Tibial artery (tissue), 4 donors: ENCODE measurements around the gene WFDC1.
A peak's percentile ranks its signal among the peaks of the same experiment; 100 is the strongest.

Source experiments
- DNase-seq, 2 donors: peaks; one replicate each; pipeline ENCODE4 v3.0.0-alpha.2; 2019
- H3K27ac ChIP-seq, 2 donors: fragments of 200-600 bp; sonication (generic) in 1 of 2; 1 replicate in 1 of 2; 2 replicates in 1 of 2; pipeline ENCODE4 v1.5.1; 2018 to 2019; ENCODE audit warnings: mild to moderate bottlenecking in 1 of 2
- H3K27me3 ChIP-seq, 2 donors: fragments of 200-600 bp; sonication (generic) in 1 of 2; one replicate each; pipeline versions ENCODE4 v1.5.1 to v1.6.0; 2016 to 2019
- H3K36me3 ChIP-seq, 3 donors: fragments of 200-600 bp; sonication (generic) in 2 of 3; one replicate each; pipeline ENCODE4 v1.5.1; 2016 to 2019; ENCODE audit warnings: mild to moderate bottlenecking in 2 of 3
- H3K4me1 ChIP-seq, 4 donors: fragments of 200-600 bp; sonication (generic) in 2 of 4; 1 replicate in 3 of 4; 2 replicates in 1 of 4; pipeline ENCODE4 v1.5.1; 2016 to 2019
- H3K4me3 ChIP-seq, 2 donors: fragments of 200-600 bp; sonication (generic) in 1 of 2; 1 replicate in 1 of 2; 2 replicates in 1 of 2; pipeline ENCODE4 v1.5.1; 2018 to 2019; ENCODE audit warnings: mild to moderate bottlenecking in 2 of 2
- H3K9me3 ChIP-seq, 3 donors: fragments of 200-600 bp; sonication (generic) in 1 of 3; one replicate each; pipeline ENCODE4 v1.5.1; 2016 to 2019
- CTCF ChIP-seq, 2 experiments: fragments of 200-600 bp in 1 of 2; fragments of 450-650 bp in 1 of 2; IDR thresholded peaks; one replicate each; pipeline ENCODE4 v1.5.1; 2017 to 2019; ENCODE audit warnings: antibody characterized with exemption in 2 of 2, mild to moderate bottlenecking in 1 of 2, moderate library complexity in 1 of 2
- intact Hi-C: fragments of 100-400 bp; cut with DNase I; formaldehyde crosslinking; loops from one replicate; pipeline ENCODE4 v1.15.0; 2023; ENCODE audit warnings: low total_unique reads

WFDC1 gene

GRCh38 chr16:84307209-84307954 is 12.7 kb downstream of the WFDC1 start:
- H3K27ac ChIP-seq, result peak overlapping the region in 1 of 2 donors; percentile 21
- H3K36me3 ChIP-seq, result no peaks in the 10 kb centered on the region
- intact Hi-C loops, result no loop called here
- peaks cover 0 to 57% (median 29%) of the 10 kb centered on the region in 4 donors for H3K4me1 ChIP-seq
- no peaks in the 10 kb centered on the region for H3K27me3 ChIP-seq
- TF ChIP-seq CTCF (IDR thresholded peaks at IDR 0.05), result no peak
- H3K9me3 ChIP-seq, result no peaks in the 10 kb centered on the region
- DNase-seq, result no peak
- no peak overlapping the region for H3K4me3 ChIP-seq

GRCh38 chr16:84308120-84308519 is 13.4 kb downstream of the WFDC1 start:
- DNase-seq, result peak; percentile 57 to 87
- Histone ChIP-seq H3K27me3 (no peaks in the 10 kb centered on the region), H3K4me1 (peaks cover 0 to 60% (median 26%) of the 10 kb centered on the region in 4 donors), H3K27ac (peak overlapping the region in 1 of 2 donors; percentile 21), H3K9me3 (no peaks in the 10 kb centered on the region), H3K4me3 (no peak overlapping the region), H3K36me3 (no peaks in the 10 kb centered on the region)
- intact Hi-C loops, result no loop called here
- TF ChIP-seq CTCF (IDR thresholded peaks at IDR 0.05), result peak; percentile 76 to 80

- Histone ChIP-seq H3K27me3 (no peaks in the 10 kb centered on the region), H3K9me3 (no peaks in the 10 kb centered on the region), H3K36me3 (no peaks in the 10 kb centered on the region), H3K4me3 (no peak overlapping the region), H3K4me1 (peaks cover 0 to 45% (median 15%) of the 10 kb centered on the region in 4 donors), H3K27ac (no peak overlapping the region)
- no peak for TF ChIP-seq CTCF (IDR thresholded peaks at IDR 0.05)
- DNase-seq, result no peak
- intact Hi-C loops, result loop anchor here (2.0 to 10.0 kb wide), 2 partner anchors 36 to 126 kb away; partner anchors contain the start of gene TAF1C
Observed at GRCh38 chr16:84310642-84311041, 16.0 kb downstream of the WFDC1 start.

GRCh38 chr16:84312783-84313382 is 18.2 kb downstream of the WFDC1 start:
- peaks cover 0 to 30% (median 10%) of the 10 kb centered on the region in 4 donors for H3K4me1 ChIP-seq
- H3K27ac ChIP-seq, result peak overlapping the region in 1 of 2 donors; percentile 25
- intact Hi-C loops, result loop anchor here (10.0 kb wide), 1 partner anchor 128 kb away; the partner anchor contains the start of gene TAF1C
- peak overlapping the region; percentile 32 to 33 for H3K4me3 ChIP-seq
- H3K27me3 ChIP-seq, result no peaks in the 10 kb centered on the region
- no peak for DNase-seq
- peaks cover 0 to 4% (median 0%) of the 10 kb centered on the region in 3 donors for H3K9me3 ChIP-seq
- TF ChIP-seq CTCF (IDR thresholded peaks at IDR 0.05), result no peak
- peaks cover 0 to 3% (median under 1%) of the 10 kb centered on the region in 3 donors for H3K36me3 ChIP-seq

GRCh38 chr16:84313921-84314320 is 19.2 kb downstream of the WFDC1 start:
- H3K36me3 ChIP-seq, result peaks cover 0 to 12% (median 5%) of the 10 kb centered on the region in 3 donors
- no peak for DNase-seq
- no peak overlapping the region for H3K4me3 ChIP-seq
- no peak for TF ChIP-seq CTCF (IDR thresholded peaks at IDR 0.05)
- H3K27me3 ChIP-seq, result no peaks in the 10 kb centered on the region
- intact Hi-C loops, result loop anchor here (10.0 kb wide), 1 partner anchor 129 kb away; the partner anchor contains the start of gene TAF1C
- H3K4me1 ChIP-seq, result peaks cover 0 to 20% (median 4%) of the 10 kb centered on the region in 4 donors
- peaks cover 0 to 7% (median 0%) of the 10 kb centered on the region in 3 donors for H3K9me3 ChIP-seq
- H3K27ac ChIP-seq, result no peak overlapping the region
